D721Med (cell line): ENCODE measurements around the gene KLF9.

Experiments used
- DNase-seq: peaks from one replicate; pipeline ENCODE4 v3.0.0; 2011; ENCODE audit warnings: low spot score; ENCODE audit not compliant: insufficient read length
- FAIRE-seq: peaks from 2 replicates; lab custom pipeline; 2011; peaks lifted over from hg19 to GRCh38; lab: Jason Lieb, UNC
- TF ChIP-seq, protein P1 (sequence below): IDR thresholded peaks from 2 replicates; pipeline ENCODE4 v1.5.1; 2012; ENCODE audit warnings: mild to moderate bottlenecking, control low read depth; ENCODE audit not compliant: insufficient read depth; ENCODE audit errors: missing control alignments

Gene KLF9

DNA sequence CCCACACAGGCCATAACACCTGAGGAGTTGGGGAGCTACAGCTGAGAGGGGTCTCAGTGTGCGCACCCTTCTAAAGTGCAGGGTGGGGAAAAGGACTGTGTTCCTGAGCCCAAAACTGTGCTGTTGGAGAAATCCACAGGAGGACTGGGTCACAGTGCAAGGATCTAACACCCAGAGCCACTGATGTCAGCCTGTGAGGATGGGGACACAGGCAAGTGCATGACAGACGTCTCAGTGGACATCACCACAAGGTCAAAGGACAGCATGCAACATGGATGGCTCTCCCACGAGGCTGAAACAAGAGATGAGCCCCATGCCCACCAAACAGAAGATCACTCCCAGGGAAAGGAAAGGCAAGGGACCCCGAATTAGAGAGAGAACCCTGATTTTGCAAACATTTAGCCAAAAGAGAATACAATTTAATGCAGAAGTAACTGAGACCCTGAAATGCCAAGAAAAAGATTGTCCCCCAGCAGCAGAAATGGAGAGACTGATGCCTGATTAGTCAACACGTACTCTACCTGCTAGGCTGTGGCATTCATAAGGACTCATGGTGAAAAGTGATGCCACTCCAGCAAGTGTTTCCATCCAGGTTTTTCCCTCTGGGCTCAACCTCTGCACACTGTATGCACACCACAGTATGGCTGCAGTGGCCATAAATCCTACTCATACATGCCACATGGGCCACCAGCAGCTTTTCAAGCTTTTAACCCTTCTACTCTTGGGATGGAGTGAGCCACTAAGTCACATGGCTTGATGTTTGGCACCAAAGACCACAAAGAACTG is 14.2 kb downstream of the KLF9 start:
- DNase-seq (no peak), FAIRE-seq (no peak)
- TF ChIP-seq, protein P1, sequence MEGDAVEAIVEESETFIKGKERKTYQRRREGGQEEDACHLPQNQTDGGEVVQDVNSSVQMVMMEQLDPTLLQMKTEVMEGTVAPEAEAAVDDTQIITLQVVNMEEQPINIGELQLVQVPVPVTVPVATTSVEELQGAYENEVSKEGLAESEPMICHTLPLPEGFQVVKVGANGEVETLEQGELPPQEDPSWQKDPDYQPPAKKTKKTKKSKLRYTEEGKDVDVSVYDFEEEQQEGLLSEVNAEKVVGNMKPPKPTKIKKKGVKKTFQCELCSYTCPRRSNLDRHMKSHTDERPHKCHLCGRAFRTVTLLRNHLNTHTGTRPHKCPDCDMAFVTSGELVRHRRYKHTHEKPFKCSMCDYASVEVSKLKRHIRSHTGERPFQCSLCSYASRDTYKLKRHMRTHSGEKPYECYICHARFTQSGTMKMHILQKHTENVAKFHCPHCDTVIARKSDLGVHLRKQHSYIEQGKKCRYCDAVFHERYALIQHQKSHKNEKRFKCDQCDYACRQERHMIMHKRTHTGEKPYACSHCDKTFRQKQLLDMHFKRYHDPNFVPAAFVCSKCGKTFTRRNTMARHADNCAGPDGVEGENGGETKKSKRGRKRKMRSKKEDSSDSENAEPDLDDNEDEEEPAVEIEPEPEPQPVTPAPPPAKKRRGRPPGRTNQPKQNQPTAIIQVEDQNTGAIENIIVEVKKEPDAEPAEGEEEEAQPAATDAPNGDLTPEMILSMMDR = no peak

- TF ChIP-seq, protein P1 = no peak
- no peak for DNase-seq
- no peak for FAIRE-seq
Observed at GRCh38 chr9:70399141-70399540, 15.3 kb downstream of the KLF9 start.

DNA sequence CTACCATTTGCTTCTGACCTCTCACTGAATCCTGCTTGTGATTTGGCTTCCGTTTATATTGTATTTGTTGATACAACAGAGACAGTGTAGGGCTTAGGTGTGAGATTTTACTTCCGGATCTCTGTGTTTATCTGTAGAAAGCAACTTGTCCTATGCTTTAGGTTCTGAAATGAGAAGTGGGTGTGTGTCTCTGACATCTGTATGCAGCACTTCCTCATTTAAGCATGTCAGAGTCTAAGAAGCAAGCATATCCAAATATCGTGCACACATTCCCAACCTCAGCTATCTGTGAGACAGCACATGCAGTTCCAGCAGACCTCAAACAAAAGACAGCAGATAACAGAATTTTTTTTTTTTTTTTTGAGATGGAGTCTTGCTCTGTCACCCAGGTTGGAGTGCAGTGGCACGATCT is 16.3 kb downstream of the KLF9 start:
- no peak for DNase-seq
- TF ChIP-seq, protein P1 = no peak
- no peak for FAIRE-seq

DNA sequence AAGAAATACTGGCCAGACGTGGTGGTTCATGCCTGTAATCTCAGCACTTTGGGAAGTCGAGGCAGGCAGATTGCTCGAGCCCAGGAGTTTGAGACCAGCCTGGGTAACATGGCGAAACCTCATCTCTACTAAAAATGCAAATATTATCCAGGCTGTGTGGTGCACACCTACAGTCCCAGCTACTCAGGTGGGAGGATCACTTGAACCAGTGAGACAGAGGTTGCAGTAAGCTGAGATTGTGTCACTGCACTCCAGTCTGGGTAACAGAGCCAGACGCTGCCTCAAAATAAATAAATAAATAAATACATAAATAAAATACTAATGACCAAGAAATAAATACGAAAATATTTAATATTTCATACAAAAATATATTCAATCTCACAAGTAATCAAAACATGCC is 18.8 kb downstream of the KLF9 start:
- DNase-seq = no peak
- FAIRE-seq = no peak
- TF ChIP-seq, protein P1 = no peak

- FAIRE-seq (no peak), DNase-seq (no peak)
- TF ChIP-seq, protein P1 = no peak
Observed at GRCh38 chr9:70392850-70393249, 21.6 kb downstream of the KLF9 start.

DNA sequence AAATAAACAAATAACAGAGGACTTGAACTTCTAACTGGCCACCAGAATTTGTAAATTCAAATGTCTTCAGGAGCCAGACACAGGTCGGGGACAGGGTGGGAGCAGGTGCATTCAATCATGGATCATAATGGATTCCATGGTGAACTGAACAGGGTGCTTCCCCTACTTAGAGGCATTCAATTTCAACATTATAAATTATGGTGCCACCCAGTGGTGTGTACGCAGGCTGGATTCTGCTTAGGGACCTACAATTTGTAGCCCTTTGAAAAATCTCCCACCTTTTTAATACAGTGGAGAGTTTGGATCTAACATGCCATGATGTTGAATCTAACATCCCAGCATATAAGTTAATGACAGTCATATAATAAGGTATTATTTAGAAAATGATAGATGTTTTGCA is 22.3 kb downstream of the KLF9 start:
- no peak for FAIRE-seq
- no peak for DNase-seq
- TF ChIP-seq, protein P1 = peak; percentile 46

GRCh38 chr9:70390933-70391341 is 23.5 kb downstream of the KLF9 start:
- TF ChIP-seq, protein P1 = no peak
- FAIRE-seq = no peak
- no peak for DNase-seq
